ENCODE measurements around the gene KCNMA1. TPM values are rescaled to one million over a fixed set of nuclear protein-coding genes. Genes with fewer than 3 reads are reported as not detected.

KCNMA1 gene
- total and polyA plus RNA-seq, 10 of the 15 experiments (the other 5 are each of a cell fraction or from before 2014, with no cell fraction given), result 8.5 to 77.0 (median 21.3) TPM

- TF ChIP-seq ZBTB4 (CRISPR knock-in tag; IDR thresholded peaks at IDR 0.05), result no peak
- TF ChIP-seq POLR2AphosphoS5 (IDR thresholded peaks at IDR 0.05; ENCODE audit: low read length), result no peak
- no peak for TF ChIP-seq CHD4 (IDR thresholded peaks at IDR 0.05)
- no peak for TF ChIP-seq GATAD2B (conservative IDR thresholded peaks at IDR 0.05; ENCODE audit: low read depth)
- no peak for TF ChIP-seq BCL3 (IDR thresholded peaks at IDR 0.05; ENCODE audit: borderline replicate concordance, insufficient read depth, low read depth, low read length, poor library complexity, severe bottlenecking)
- TF ChIP-seq STAT1 (conservative IDR thresholded peaks at IDR 0.05), result no peak
Measured at GRCh38 chr10:77390481-77390891, 247.1 kb downstream of the KCNMA1 start (continued).

- H3K79me2 ChIP-seq (ENCODE audit: control insufficient read depth, insufficient read depth, low read length), result no peaks in the 10 kb centered on the region
- no peaks in the 10 kb centered on the region for H4K20me1 ChIP-seq (ENCODE audit: control insufficient read depth, insufficient read depth)
- no peaks in the 10 kb centered on the region for H3K9me3 ChIP-seq (replicated peaks; ENCODE audit: control insufficient read depth, insufficient read depth, low read length)
- in situ Hi-C loops (cut with MboI), result no loop called here
- H3K4me1 ChIP-seq (ENCODE audit: control insufficient read depth, insufficient read depth, low read length), result no peaks in the 10 kb centered on the region
- WGBS (ENCODE audit: insufficient coverage, insufficient replicate concordance, low lambda C conversion rate, missing lambda C conversion rate), result 33% methylated on average over 2 of the region's 2 CpGs
- POLR2A ChIA-PET, result interaction anchor here (1.3 kb wide), 1 partner anchor 70 kb away, joined by 4 read pairs; no protein-coding TSS in a partner anchor
- RAD21 ChIA-PET (ENCODE audit: unreplicated experiment), result interaction anchor here (0.7 to 2.9 kb wide), 5 partner anchors 138 to 324 kb away, joined by 3 to 12 read pairs (median 6); no protein-coding TSS in a partner anchor
- no peak overlapping the region for H3K27ac ChIP-seq (ENCODE audit: control insufficient read depth, insufficient read depth)
- ATAC-seq (no peak), DNase-seq (ENCODE audit: low read depth, low spot score) (no peak), FAIRE-seq (no peak)
- no peaks in the 10 kb centered on the region; a peak in 1 of 4 replicates for H3K27me3 ChIP-seq (replicated peaks in 1 of 2; ENCODE audit: control insufficient read depth in 2 of 2, insufficient read depth in 2 of 2, low read length in 1 of 2)
- H3K36me3 ChIP-seq (ENCODE audit: control insufficient read depth in 2 of 2, insufficient read depth in 2 of 2, low read length in 1 of 2), result no peaks in the 10 kb centered on the region
- no TSS peak for BruUV-seq (replicated peaks)
- no peak overlapping the region for H3K9ac ChIP-seq (ENCODE audit: control insufficient read depth, insufficient read depth, low read length)
- H3K4me3 ChIP-seq, result no peak overlapping the region
- intact Hi-C loops (cut with micrococcal nuclease; ENCODE audit: unreplicated experiment), result loop anchor here (5.0 kb wide), 1 partner anchor 136 kb away; no protein-coding TSS in a partner anchor
- no peak overlapping the region for H3K4me2 ChIP-seq (ENCODE audit: control insufficient read depth, insufficient read depth)
- CTCF ChIA-PET, result interaction anchor here (1.5 to 11.2 kb wide), 8 partner anchors 11 to 329 kb away, joined by 4 to 134 read pairs (median 15); no protein-coding TSS in a partner anchor
- SMC1A ChIA-PET (ENCODE audit: uncharacterized antibody, unreplicated experiment), result interaction anchor here (0.8 to 11.0 kb wide), 9 partner anchors 20 to 323 kb away, joined by 3 to 170 read pairs (median 5); partner anchors contain the start of gene KCNMA1
- no peak overlapping the region for H2AFZ ChIP-seq (ENCODE audit: control insufficient read depth, low read depth, low read length)
- TF ChIP-seq CBFB (IDR thresholded peaks at IDR 0.05; ENCODE audit: low read depth) (no peak), SREBF2 (IDR thresholded peaks at IDR 0.05; ENCODE audit: low read length) (no peak), SREBF1 (IDR thresholded peaks at IDR 0.05; ENCODE audit: low read length) (no peak), NFYB (IDR thresholded peaks at IDR 0.05; ENCODE audit: insufficient read depth, low read depth, low read length) (no peak), BHLHE40 (IDR thresholded peaks at IDR 0.05; ENCODE audit: borderline replicate concordance in 1 of 2, low read depth in 2 of 2, low read length in 1 of 2) (no peak), MTA2 (IDR thresholded peaks at IDR 0.05; ENCODE audit: low read depth) (no peak), HSF1 (IDR thresholded peaks at IDR 0.05; ENCODE audit: low read depth, low read length) (no peak), ZBTB33 (IDR thresholded peaks at IDR 0.05) (no peak)
Measured at GRCh38 chr10:77388571-77389100, 249.0 kb downstream of the KCNMA1 start.
